ENCODE results near the gene CTNNA3. TPM values are rescaled to one million over a fixed set of nuclear protein-coding genes. Genes with fewer than 3 reads are reported as not detected.

Gene CTNNA3
- total RNA-seq, 1 experiment from 2014 or later: 0.02 TPM

DNA sequence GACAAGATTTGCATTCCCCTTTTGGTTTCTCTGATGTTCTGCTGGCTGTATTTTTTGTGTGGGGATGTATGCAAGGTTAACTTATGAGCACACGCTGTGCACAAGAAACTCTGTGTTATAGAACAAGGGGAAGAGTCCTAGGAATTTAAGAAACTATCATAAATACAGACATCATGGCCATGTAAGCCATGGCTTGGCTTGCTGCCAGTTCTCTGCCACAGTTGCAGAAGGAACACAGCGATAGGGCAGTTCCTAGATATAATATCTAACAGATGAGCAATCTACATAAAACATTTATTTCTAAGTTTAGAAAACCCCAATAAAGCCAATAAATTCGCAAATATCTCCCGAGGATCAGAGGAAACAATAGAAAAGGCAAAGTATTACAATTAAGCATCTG is 616.9 kb downstream of the CTNNA3 start:
- BruUV-seq (replicated peaks): no TSS peak
- CTCF ChIA-PET: no interaction called here

DNA sequence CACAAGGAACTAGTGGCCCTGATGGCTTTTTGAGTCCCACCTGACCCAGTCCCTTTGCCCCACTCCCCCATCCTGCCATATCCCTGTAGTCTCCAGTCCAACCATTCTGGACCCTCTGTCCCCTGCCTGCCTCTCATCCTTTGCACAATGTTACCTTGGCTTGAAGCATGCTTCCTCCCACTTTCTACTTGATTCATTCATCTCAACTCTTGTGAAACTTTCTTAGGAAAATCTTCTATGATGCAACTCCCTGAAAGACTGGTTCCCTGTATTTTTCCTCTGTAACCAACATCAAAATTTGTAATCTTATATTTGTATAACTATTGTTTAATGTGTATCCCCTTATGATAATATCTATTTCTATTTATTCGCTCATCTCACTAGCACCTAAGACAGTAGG is 618.6 kb downstream of the CTNNA3 start:
- no peaks in the 10 kb centered on the region for H3K9me3 Mint-ChIP-seq (ENCODE audit: unreplicated experiment)
- no peaks in the 10 kb centered on the region for H3K36me3 Mint-ChIP-seq (ENCODE audit: insufficient read depth, unreplicated experiment)
- peak; percentile 53 for DNase-seq (ENCODE audit: unreplicated experiment)
- POLR2A ChIA-PET: no interaction called here
- intact Hi-C loops (cut with micrococcal nuclease): no loop called here
- TF ChIP-seq, protein P1, sequence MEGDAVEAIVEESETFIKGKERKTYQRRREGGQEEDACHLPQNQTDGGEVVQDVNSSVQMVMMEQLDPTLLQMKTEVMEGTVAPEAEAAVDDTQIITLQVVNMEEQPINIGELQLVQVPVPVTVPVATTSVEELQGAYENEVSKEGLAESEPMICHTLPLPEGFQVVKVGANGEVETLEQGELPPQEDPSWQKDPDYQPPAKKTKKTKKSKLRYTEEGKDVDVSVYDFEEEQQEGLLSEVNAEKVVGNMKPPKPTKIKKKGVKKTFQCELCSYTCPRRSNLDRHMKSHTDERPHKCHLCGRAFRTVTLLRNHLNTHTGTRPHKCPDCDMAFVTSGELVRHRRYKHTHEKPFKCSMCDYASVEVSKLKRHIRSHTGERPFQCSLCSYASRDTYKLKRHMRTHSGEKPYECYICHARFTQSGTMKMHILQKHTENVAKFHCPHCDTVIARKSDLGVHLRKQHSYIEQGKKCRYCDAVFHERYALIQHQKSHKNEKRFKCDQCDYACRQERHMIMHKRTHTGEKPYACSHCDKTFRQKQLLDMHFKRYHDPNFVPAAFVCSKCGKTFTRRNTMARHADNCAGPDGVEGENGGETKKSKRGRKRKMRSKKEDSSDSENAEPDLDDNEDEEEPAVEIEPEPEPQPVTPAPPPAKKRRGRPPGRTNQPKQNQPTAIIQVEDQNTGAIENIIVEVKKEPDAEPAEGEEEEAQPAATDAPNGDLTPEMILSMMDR (IDR thresholded peaks at IDR 0.05; ENCODE audit: unreplicated experiment): no peak
- H3K27me3 Mint-ChIP-seq (ENCODE audit: insufficient read depth, unreplicated experiment): peaks cover 30% of the 10 kb centered on the region
- CTCF ChIA-PET: interaction anchor here (0.7 to 2.4 kb wide), 2 partner anchors 229 to 290 kb away, joined by 4 to 5 read pairs; no protein-coding TSS in a partner anchor
- H3K27ac Mint-ChIP-seq (ENCODE audit: low read depth, unreplicated experiment): no peak overlapping the region
- no peak overlapping the region for H3K4me3 Mint-ChIP-seq (ENCODE audit: unreplicated experiment)
- no TSS peak for BruUV-seq (replicated peaks)
- peaks cover 14% of the 10 kb centered on the region for H3K4me1 Mint-ChIP-seq (ENCODE audit: insufficient read depth, unreplicated experiment)

More for the DNA sequence above, 616.9 kb downstream of the CTNNA3 start:
- Mint-ChIP-seq H3K9me3 (ENCODE audit: unreplicated experiment) (no peaks in the 10 kb centered on the region), H3K27me3 (ENCODE audit: insufficient read depth, unreplicated experiment) (peaks cover 46% of the 10 kb centered on the region), H3K36me3 (ENCODE audit: insufficient read depth, unreplicated experiment) (no peaks in the 10 kb centered on the region), H3K4me3 (ENCODE audit: unreplicated experiment) (no peak overlapping the region), H3K4me1 (ENCODE audit: insufficient read depth, unreplicated experiment) (peaks cover 14% of the 10 kb centered on the region), H3K27ac (ENCODE audit: low read depth, unreplicated experiment) (no peak overlapping the region)
- intact Hi-C loops (cut with micrococcal nuclease): no loop called here
- TF ChIP-seq, protein P1 (IDR thresholded peaks at IDR 0.05; ENCODE audit: unreplicated experiment): no peak
- peak; percentile 21 for DNase-seq (ENCODE audit: unreplicated experiment)
- POLR2A ChIA-PET: no interaction called here

DNA sequence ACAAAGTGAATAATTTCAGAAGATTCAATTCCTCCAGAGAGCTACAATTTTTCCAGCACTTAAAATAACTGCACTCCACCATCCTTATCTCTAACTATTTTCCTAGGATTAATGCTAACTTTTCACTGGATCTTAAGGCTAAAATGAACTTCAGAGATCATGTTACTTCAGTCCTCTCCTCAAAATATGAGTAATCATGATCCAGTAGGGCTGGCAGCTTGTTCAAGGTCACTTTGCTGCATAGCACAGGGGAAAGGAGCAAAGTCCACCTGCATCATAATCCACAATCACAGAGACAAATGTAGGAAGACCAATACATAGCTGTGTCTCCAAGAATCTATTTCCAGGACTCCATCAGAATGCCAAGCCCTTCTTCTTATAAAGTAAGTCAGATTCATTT is 619.9 kb downstream of the CTNNA3 start:
- POLR2A ChIA-PET: interaction anchor here (0.8 kb wide), 1 partner anchor 40 kb away, joined by 4 read pairs; no protein-coding TSS in a partner anchor
- Mint-ChIP-seq H3K36me3 (ENCODE audit: insufficient read depth, unreplicated experiment) (no peaks in the 10 kb centered on the region), H3K27ac (ENCODE audit: low read depth, unreplicated experiment) (no peak overlapping the region), H3K4me1 (ENCODE audit: insufficient read depth, unreplicated experiment) (peaks cover 14% of the 10 kb centered on the region), H3K27me3 (ENCODE audit: insufficient read depth, unreplicated experiment) (peaks cover 30% of the 10 kb centered on the region), H3K4me3 (ENCODE audit: unreplicated experiment) (no peak overlapping the region), H3K9me3 (ENCODE audit: unreplicated experiment) (no peaks in the 10 kb centered on the region)
- no TSS peak for BruUV-seq (replicated peaks)
- CTCF ChIA-PET: interaction anchor here (2.4 kb wide), 1 partner anchor 230 kb away, joined by 5 read pairs; no protein-coding TSS in a partner anchor
- TF ChIP-seq, protein P1 (IDR thresholded peaks at IDR 0.05; ENCODE audit: unreplicated experiment): no peak
- no peak for DNase-seq (ENCODE audit: unreplicated experiment)
- intact Hi-C loops (cut with micrococcal nuclease): no loop called here

DNA sequence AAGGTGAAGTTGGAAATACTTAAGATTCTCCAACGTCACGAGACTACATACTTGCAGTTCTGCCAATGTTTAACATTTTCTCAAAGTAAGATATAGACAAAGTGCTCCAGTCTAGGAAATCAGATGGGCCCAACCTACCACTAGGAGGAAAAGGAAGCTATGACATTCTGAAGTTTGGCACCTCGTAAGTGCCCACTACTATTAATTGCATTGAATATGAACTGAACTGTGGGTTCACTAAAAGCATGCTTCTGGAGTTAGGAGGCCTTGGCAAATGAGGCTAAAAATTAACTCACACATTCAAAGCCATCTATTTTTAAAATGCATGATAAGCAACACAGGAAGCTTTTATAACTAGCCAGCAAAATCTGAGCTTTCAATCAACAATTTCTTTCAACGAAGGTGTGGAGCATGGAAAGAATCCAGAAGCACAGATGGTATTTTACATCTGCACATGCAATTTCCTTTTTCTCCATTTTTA is 620.5 kb downstream of the CTNNA3 start:
- no peak for DNase-seq (ENCODE audit: unreplicated experiment)
- no TSS peak for BruUV-seq (replicated peaks)
- Mint-ChIP-seq H3K36me3 (ENCODE audit: insufficient read depth, unreplicated experiment) (no peaks in the 10 kb centered on the region), H3K9me3 (ENCODE audit: unreplicated experiment) (no peaks in the 10 kb centered on the region), H3K27ac (ENCODE audit: low read depth, unreplicated experiment) (no peak overlapping the region), H3K27me3 (ENCODE audit: insufficient read depth, unreplicated experiment) (peaks cover 27% of the 10 kb centered on the region), H3K4me3 (ENCODE audit: unreplicated experiment) (no peak overlapping the region), H3K4me1 (ENCODE audit: insufficient read depth, unreplicated experiment) (peaks cover 14% of the 10 kb centered on the region)
- ChIA-PET CTCF (interaction anchor here (2.4 kb wide), 1 partner anchor 231 kb away, joined by 5 read pairs; no protein-coding TSS in a partner anchor), POLR2A (interaction anchor here (0.8 kb wide), 1 partner anchor 41 kb away, joined by 4 read pairs; no protein-coding TSS in a partner anchor)
- intact Hi-C loops (cut with micrococcal nuclease): no loop called here
- TF ChIP-seq, protein P1 (IDR thresholded peaks at IDR 0.05; ENCODE audit: unreplicated experiment): no peak
